Natural killer cell (primary cell): ENCODE measurements around the gene ALDOC. TPM values are rescaled to one million over a fixed set of nuclear protein-coding genes. Genes with fewer than 3 reads are reported as not detected.

Source experiments
- ATAC-seq, 3 donors: fragments of 150-1000 bp in 2 of 3; fragments of 200-7000 bp in 1 of 3; cut with Tn5 transposase; 1 replicate in 1 of 3; 2 replicates in 2 of 3; pipeline ENCODE4 v1.10.0; 2021; ENCODE audit warnings: mild to moderate bottlenecking in 2 of 3, moderate library complexity in 2 of 3
- DNase-seq, 2 donors: peaks; one replicate each; pipeline versions ENCODE4 v3.0.0 to v3.0.0-alpha.2; 2013 to 2021; ENCODE audit warnings: mixed read lengths in 1 of 2
- H3K27ac ChIP-seq: one replicate; pipeline ENCODE4 v1.5.1; 2013; ENCODE audit warnings: mild to moderate bottlenecking, low read length
- H3K27me3 ChIP-seq: one replicate; pipeline ENCODE4 v1.6.1; 2013; ENCODE audit warnings: low read length; ENCODE audit not compliant: control insufficient read depth, insufficient read depth
- H3K36me3 ChIP-seq: one replicate; pipeline ENCODE4 v1.6.1; 2013; ENCODE audit warnings: low read length; ENCODE audit not compliant: control insufficient read depth, insufficient read depth
- H3K4me1 ChIP-seq: one replicate; pipeline ENCODE4 v1.6.1; 2013; ENCODE audit warnings: low read length; ENCODE audit not compliant: control insufficient read depth, insufficient read depth
- H3K4me3 ChIP-seq: one replicate; pipeline ENCODE4 v1.5.1; 2013; ENCODE audit warnings: low read length
- H3K9me3 ChIP-seq: one replicate; pipeline ENCODE4 v1.6.1; 2013; ENCODE audit warnings: low read length; ENCODE audit not compliant: control insufficient read depth, insufficient read depth
- H3K27ac Mint-ChIP-seq, 2 donors: one replicate each; pipeline ENCODE4 v1.8.0; 2022; ENCODE audit warnings: mild to moderate bottlenecking in 2 of 2, mixed read lengths in 2 of 2, moderate library complexity in 1 of 2
- H3K27me3 Mint-ChIP-seq, 2 donors: one replicate each; pipeline ENCODE4 v1.8.0; 2022; ENCODE audit warnings: low read depth in 2 of 2, mixed read lengths in 2 of 2
- H3K36me3 Mint-ChIP-seq: one replicate; pipeline ENCODE4 v1.8.0; 2022; ENCODE audit warnings: mixed read lengths
- H3K4me1 Mint-ChIP-seq, 2 donors: one replicate each; pipeline ENCODE4 v1.8.0; 2022; ENCODE audit warnings: mixed read lengths in 2 of 2
- H3K4me3 Mint-ChIP-seq: one replicate; pipeline ENCODE4 v1.8.0; 2022; ENCODE audit warnings: mild to moderate bottlenecking, moderate library complexity, mixed read lengths
- H3K9me3 Mint-ChIP-seq, 2 donors: one replicate each; pipeline ENCODE4 v1.8.0; 2022; ENCODE audit warnings: mixed read lengths in 2 of 2
- CTCF ChIP-seq: fragments of 200-600 bp; IDR thresholded peaks from one replicate; pipeline ENCODE4 v1.8.0; 2022; ENCODE audit warnings: antibody characterized with exemption
- WGBS: methylation state at CpG from one replicate; pipeline ENCODE4 v1.1.7; 2013; ENCODE audit warnings: missing lambda C conversion rate; ENCODE audit not compliant: insufficient coverage; 5-methylcytosine and 5-hydroxymethylcytosine counted together
- intact Hi-C: fragments of 100-400 bp; cut with micrococcal nuclease; formaldehyde crosslinking; loops from one replicate; pipeline ENCODE4 v1.14.2; 2022
- total RNA-seq, 4 donors: library from RNA; stranded (reverse); fragments of 120-200 nt in 1 of 4; gene quantifications; one replicate each; pipeline versions ENCODE4 v1.2.3 to v1.2.4, GENCODE V29; 2013 to 2022

ALDOC gene
- total RNA-seq, 3 donors from 2014 or later (not counting 1 experiment from before 2014, with no cell fraction given), result 18.2 to 25.4 (median 23.0) TPM

- DNase-seq (no peak), ATAC-seq (no peak)
- no peaks in the 10 kb centered on the region for H3K36me3 Mint-ChIP-seq
- no peaks in the 10 kb centered on the region for H3K9me3 ChIP-seq
- H3K4me1 ChIP-seq, result no peaks in the 10 kb centered on the region
- H3K27me3 ChIP-seq, result no peaks in the 10 kb centered on the region
- H3K4me1 Mint-ChIP-seq, result no peaks in the 10 kb centered on the region
- TF ChIP-seq CTCF, result no peak
- no peaks in the 10 kb centered on the region for H3K27me3 Mint-ChIP-seq
- H3K27ac ChIP-seq, result no peak overlapping the region
- intact Hi-C loops, result no loop called here
- H3K27ac Mint-ChIP-seq, result no peak overlapping the region
- no peak overlapping the region for H3K4me3 Mint-ChIP-seq
- no peaks in the 10 kb centered on the region for H3K36me3 ChIP-seq
- no peak overlapping the region for H3K4me3 ChIP-seq
- no peaks in the 10 kb centered on the region for H3K9me3 Mint-ChIP-seq
- 92% methylated on average over 14 of the region's 14 CpGs for WGBS
Observed at GRCh38 chr17:28538296-28538895, 38.3 kb downstream of the ALDOC start.

- intact Hi-C loops, result no loop called here
- H3K27me3 ChIP-seq, result no peaks in the 10 kb centered on the region
- H3K36me3 ChIP-seq, result no peaks in the 10 kb centered on the region
- H3K4me1 ChIP-seq, result no peaks in the 10 kb centered on the region
- no peak for TF ChIP-seq CTCF
- Mint-ChIP-seq H3K4me1 (no peaks in the 10 kb centered on the region), H3K27ac (no peak overlapping the region), H3K27me3 (no peaks in the 10 kb centered on the region), H3K36me3 (no peaks in the 10 kb centered on the region), H3K4me3 (no peak overlapping the region), H3K9me3 (no peaks in the 10 kb centered on the region)
- no peak for ATAC-seq
- H3K4me3 ChIP-seq, result no peak overlapping the region
- no peaks in the 10 kb centered on the region for H3K9me3 ChIP-seq
- H3K27ac ChIP-seq, result no peak overlapping the region
- DNase-seq, result no peak
- 86% methylated on average over 12 of the region's 12 CpGs for WGBS
Observed at GRCh38 chr17:28537219-28537610, 39.5 kb downstream of the ALDOC start.

DNA sequence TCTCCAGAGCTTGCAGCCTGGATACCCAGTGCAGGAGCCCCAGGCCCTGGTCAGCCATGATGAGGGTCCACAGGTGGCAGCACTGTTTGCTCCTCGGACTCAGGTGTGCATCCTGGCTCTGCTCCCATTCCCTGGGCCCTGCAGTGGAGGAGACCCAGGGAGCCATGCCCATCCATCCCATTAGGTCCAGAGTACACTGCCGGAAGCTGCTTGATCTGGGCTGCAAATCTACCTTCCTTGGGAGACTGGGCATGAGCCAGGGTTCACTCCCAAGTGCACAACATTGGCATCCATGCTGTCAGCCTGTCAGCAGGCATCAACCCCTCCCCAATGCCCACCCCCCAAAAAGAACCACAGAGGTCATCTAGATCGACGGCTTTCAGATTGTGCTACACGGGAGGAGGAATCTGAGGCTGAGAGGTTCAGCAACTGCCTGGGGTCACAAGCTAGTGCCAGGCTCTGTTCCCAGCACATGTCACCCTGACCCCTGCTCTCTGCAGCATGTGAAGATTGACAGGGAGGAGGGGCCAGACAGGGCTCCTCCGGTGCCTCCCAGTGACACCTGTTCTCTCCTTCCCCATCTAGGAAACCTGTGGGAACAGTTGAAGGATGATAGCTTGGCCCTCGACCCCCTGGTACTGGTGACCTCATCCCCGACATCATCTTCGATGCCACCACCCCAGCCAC, 40.0 kb downstream of the ALDOC start:
- intact Hi-C loops, result no loop called here
- no peak overlapping the region for H3K27ac ChIP-seq
- H3K36me3 ChIP-seq, result no peaks in the 10 kb centered on the region
- Mint-ChIP-seq H3K27ac (no peak overlapping the region), H3K9me3 (no peaks in the 10 kb centered on the region), H3K27me3 (no peaks in the 10 kb centered on the region), H3K4me3 (no peak overlapping the region), H3K4me1 (no peaks in the 10 kb centered on the region), H3K36me3 (no peaks in the 10 kb centered on the region)
- H3K9me3 ChIP-seq, result no peaks in the 10 kb centered on the region
- WGBS, result 75% methylated on average over 9 of the region's 9 CpGs
- DNase-seq (no peak), ATAC-seq (no peak)
- H3K27me3 ChIP-seq, result no peaks in the 10 kb centered on the region
- no peaks in the 10 kb centered on the region for H3K4me1 ChIP-seq
- TF ChIP-seq CTCF, result no peak
- H3K4me3 ChIP-seq, result no peak overlapping the region
